MM.1S (cell line): ENCODE results near the gene DUSP12.

Experiments used
- CTCF ChIP-seq: fragments of 300-600 bp; sonication (generic); IDR thresholded peaks from 2 replicates; pipeline ENCODE4 v1.5.1; 2016; ENCODE audit warnings: antibody characterized with exemption, low read length, mixed read lengths
- EZH2 ChIP-seq: fragments of 300-600 bp; sonication (generic); optimal IDR thresholded peaks from 2 replicates; pipeline ENCODE3; 2017; ENCODE audit warnings: low read depth, mild to moderate bottlenecking, antibody characterized with exemption, low read length, mixed read lengths

GRCh38 chr1:161790587-161791317 is 41.2 kb downstream of the DUSP12 start:
- TF ChIP-seq CTCF (no peak), EZH2 (no peak)
